Medulla oblongata (tissue), 1 donor: ENCODE data around the gene SLMAP.

ENCODE experiments used
- DNase-seq: peaks from one replicate; pipeline ENCODE4 v3.0.0-alpha.2; 2015; ENCODE audit errors: extremely low spot score

The SLMAP gene

GRCh38 chr3:57755741-57756527 lies at the start of gene SLMAP:
Gene SLMAP (plus strand): TSS chr3:57756309. CDS start chr3:57757652, 1,343 bp downstream.
- DNase-seq = peak; percentile 99

GRCh38 chr3:57706462-57706861 lies 49.6 kb upstream of the SLMAP start:
- DNase-seq = no peak

GRCh38 chr3:57709031-57709430 lies 47.1 kb upstream of the SLMAP start:
- no peak for DNase-seq

GRCh38 chr3:57709559-57709958 lies 46.5 kb upstream of the SLMAP start:
- DNase-seq = no peak

GRCh38 chr3:57715686-57716085 lies 40.4 kb upstream of the SLMAP start:
- DNase-seq = no peak

- DNase-seq = no peak
These were observed 38.8 kb upstream of the SLMAP start for GRCh38 chr3:57717205-57717868.

- DNase-seq = no peak
These were observed 38.0 kb upstream of the SLMAP start for GRCh38 chr3:57718118-57718517.

- no peak for DNase-seq
These were observed 29.7 kb upstream of the SLMAP start for GRCh38 chr3:57726397-57726796.

GRCh38 chr3:57727106-57727505 lies 29.0 kb upstream of the SLMAP start:
- no peak for DNase-seq

GRCh38 chr3:57729334-57730045 lies 26.6 kb upstream of the SLMAP start:
- no peak for DNase-seq

- no peak for DNase-seq
These were observed 25.4 kb upstream of the SLMAP start for GRCh38 chr3:57730682-57731081.

- no peak for DNase-seq
These were observed 24.8 kb upstream of the SLMAP start for GRCh38 chr3:57731311-57731710.

- DNase-seq = no peak
These were observed 22.3 kb upstream of the SLMAP start for GRCh38 chr3:57733790-57734189.

- no peak for DNase-seq
These were observed 20.7 kb upstream of the SLMAP start for GRCh38 chr3:57735405-57735804.

- DNase-seq = no peak
These were observed 18.3 kb upstream of the SLMAP start for GRCh38 chr3:57737840-57738239.

GRCh38 chr3:57738391-57738790 lies 17.7 kb upstream of the SLMAP start:
- no peak for DNase-seq

GRCh38 chr3:57740027-57740426 lies 16.1 kb upstream of the SLMAP start:
- DNase-seq = no peak

GRCh38 chr3:57743496-57743895 lies 12.6 kb upstream of the SLMAP start:
- no peak for DNase-seq

GRCh38 chr3:57745101-57745500 lies 11.0 kb upstream of the SLMAP start:
- DNase-seq = no peak

- no peak for DNase-seq
These were observed 9.7 kb upstream of the SLMAP start for GRCh38 chr3:57746156-57747010.

- no peak for DNase-seq
These were observed 6.6 kb upstream of the SLMAP start for GRCh38 chr3:57749542-57749941.

GRCh38 chr3:57752307-57752706 lies 3.8 kb upstream of the SLMAP start:
- no peak for DNase-seq
